K562 (cell line): ENCODE measurements around the gene UBA7. TPM values are rescaled to one million over a fixed set of nuclear protein-coding genes. Genes with fewer than 3 reads are reported as not detected.
"Not testable (repeated sequence)": the region's sequence is repeated elsewhere in the genome, so short reads cannot be mapped to it uniquely, and the experiment has no call there.

Experiments used
- ATAC-seq: fragments of 200-7000 bp; cut with Tn5 transposase; 3 replicates; pipeline ENCODE4 v1.9.1; 2020; ENCODE audit warnings: moderate library complexity
- BruUV-seq: library from RNA; stranded (reverse); fragments of 400-500 nt; replicated peaks from 2 replicates; lab custom pipeline; 2021; lab: Mats Ljungman, UMichigan
- CTCF ChIA-PET: fragments of 300-600 bp; formaldehyde crosslinking; extraction: SDS; loops from one replicate; lab custom pipeline; 2021; ENCODE audit warnings: low intra/inter-chr PET ratio; lab: Yijun Ruan, JAX
- POLR2A ChIA-PET: fragments of 300-600, 350-650 bp; sonication (Branson Sonifier 250); formaldehyde crosslinking; extraction: SDS; loops from one replicate; lab custom pipeline; 2021; ENCODE audit warnings: antibody characterized with exemption, inconsistent platforms; lab: Yijun Ruan, JAX
- DNase-seq, 4 experiments: peaks; one replicate each; pipeline versions ENCODE4 v3.0.0 to v3.0.0-alpha.2; 2011 to 2018; ENCODE audit warnings: low spot score in 3 of 4, mixed read lengths in 3 of 4; ENCODE audit errors: extremely low read depth in 1 of 4
- FAIRE-seq: peaks from 2 replicates; lab custom pipeline; 2011; peaks lifted over from hg19 to GRCh38; lab: Jason Lieb, UNC
- H2AFZ ChIP-seq: 2 replicates; pipeline ENCODE4 v1.6.0; 2011; ENCODE audit warnings: low read depth, low read length, control low read depth, inconsistent platforms
- H3K27ac ChIP-seq: fragments of 200-600 bp; 3 replicates; pipeline ENCODE4 v1.8.0; 2011; ENCODE audit warnings: low read depth, mild to moderate bottlenecking, control low read depth, inconsistent platforms, low read length, moderate library complexity, mixed read lengths; ENCODE audit errors: extremely low read depth
- H3K27me3 ChIP-seq, 2 experiments: fragments of 300-600 bp in 1 of 2; 2 replicates in 1 of 2; 3 replicates in 1 of 2; pipeline versions ENCODE4 v1.6.0 to v1.8.0; 2011; ENCODE audit warnings: inconsistent platforms in 2 of 2, low read length in 2 of 2, mild to moderate bottlenecking in 1 of 2, mixed read lengths in 1 of 2, moderate library complexity in 1 of 2; ENCODE audit not compliant: control insufficient read depth in 2 of 2, insufficient read depth in 2 of 2
- H3K36me3 ChIP-seq: fragments of 300-600 bp; 3 replicates; pipeline ENCODE4 v1.8.0; 2011; ENCODE audit warnings: mild to moderate bottlenecking, low read length, inconsistent platforms; ENCODE audit not compliant: control insufficient read depth, insufficient read depth
- H3K4me1 ChIP-seq, 2 experiments: fragments of 200-600 bp in 1 of 2; replicated peaks in 1 of 2; 2 replicates in 1 of 2; 3 replicates in 1 of 2; pipeline versions ENCODE4 v1.5.1 to v1.8.0; 2011; ENCODE audit warnings: inconsistent platforms in 2 of 2, low read length in 2 of 2, mild to moderate bottlenecking in 1 of 2, mixed read lengths in 1 of 2, moderate library complexity in 1 of 2; ENCODE audit not compliant: control insufficient read depth in 2 of 2, insufficient read depth in 2 of 2
- H3K4me2 ChIP-seq: 2 replicates; pipeline ENCODE4 v1.6.1; 2011; ENCODE audit warnings: low read length, control low read depth, inconsistent platforms, mixed read lengths; ENCODE audit not compliant: insufficient read depth
- H3K4me3 ChIP-seq: fragments of 200-600 bp; sonication (generic), shearing (Covaris generic); 2 replicates; pipeline ENCODE4 v1.5.1; 2016; ENCODE audit warnings: control low read depth, inconsistent platforms
- H3K79me2 ChIP-seq: fragments of 200-600 bp; 3 replicates; pipeline ENCODE4 v1.8.0; 2011; ENCODE audit warnings: low read length, inconsistent platforms; ENCODE audit not compliant: control insufficient read depth, insufficient read depth
- H3K9ac ChIP-seq, 2 experiments: 2 replicates each; pipeline versions ENCODE4 v1.6.0 to v1.6.1; 2011; ENCODE audit warnings: low read depth in 2 of 2, low read length in 2 of 2, control low read depth in 1 of 2, inconsistent platforms in 1 of 2, mild to moderate bottlenecking in 1 of 2, mixed read lengths in 1 of 2; ENCODE audit not compliant: insufficient read depth in 1 of 2
- H3K9me1 ChIP-seq: one replicate; pipeline ENCODE4 v1.6.0; 2011; ENCODE audit warnings: inconsistent platforms, mild to moderate bottlenecking, low read length, moderate library complexity; ENCODE audit not compliant: control insufficient read depth, insufficient read depth
- H3K9me3 ChIP-seq: replicated peaks from 2 replicates; pipeline ENCODE4 v1.5.1; 2011; ENCODE audit warnings: low read depth, low read length, inconsistent platforms; ENCODE audit not compliant: control insufficient read depth, insufficient read depth
- H4K20me1 ChIP-seq: replicated peaks from 2 replicates; pipeline ENCODE4 v1.6.1; 2011; ENCODE audit warnings: low read length, inconsistent platforms, mixed read lengths; ENCODE audit not compliant: control insufficient read depth, insufficient read depth
- C11orf30 ChIP-seq: fragments of 450-650 bp; IDR thresholded peaks from 2 replicates; pipeline ENCODE4 v1.6.1; 2016; ENCODE audit warnings: low read depth, mild to moderate bottlenecking
- ZNF143 ChIP-seq: sonication (generic); formaldehyde crosslinking; IDR thresholded peaks from 2 replicates; pipeline ENCODE4 v1.9.0; 2022; ENCODE audit warnings: mild to moderate bottlenecking, missing genetic modification reagents
- ZNF316 ChIP-seq: fragments of 450-650 bp; IDR thresholded peaks from 2 replicates; pipeline ENCODE4 v1.6.1; 2016
- WGBS: fragments of 100-300 bp; shearing (Covaris generic); methylation state at CpG from one replicate; pipeline ENCODE4 v1.1.6; 2016; ENCODE audit warnings: low coverage, mixed read lengths; ENCODE audit not compliant: insufficient coverage; ENCODE audit errors: missing lambda C conversion rate; 5-methylcytosine and 5-hydroxymethylcytosine counted together
- in situ Hi-C: fragments of 300-500 bp; cut with MboI; formaldehyde crosslinking; loops from 4 replicates; pipeline ENCODE4 v1.15.0; 2018; ENCODE audit warnings: inconsistent platforms, mixed read lengths
- intact Hi-C: fragments of 100-400 bp; cut with micrococcal nuclease; formaldehyde crosslinking; loops from 2 replicates; pipeline ENCODE4 v1.14.2; 2022
- polyA plus RNA-seq, 8 experiments: library from polyadenylated mRNA; depleted of rRNA in 4 of 8; stranded (reverse) in 5 of 8; unstranded in 3 of 8; fragments of >200 nt; fragmentation: Nextera tagmentation in 2 of 8; fragmentation: Illumina TruSeq in 1 of 8; extraction: Ambion mirVana in 2 of 8; extraction: Trizol in 1 of 8; gene quantifications; 2 replicates each; pipeline versions ENCODE4 v1.2.1 to v1.2.3, GENCODE V29; 2011 to 2014; ENCODE audit warnings: inconsistent platforms in 1 of 8, missing spikeins in 1 of 8
- total RNA-seq, 7 experiments: library from RNA; depleted of rRNA in 6 of 7; stranded (reverse); fragments of >200 nt in 6 of 7; fragmentation: Illumina TruSeq in 2 of 7; extraction: Trizol in 2 of 7; gene quantifications; 2 replicates each; pipeline versions ENCODE4 v1.2.1 to v1.2.3, GENCODE V29; 2011 to 2021; ENCODE audit warnings: low replicate concordance in 1 of 7

Gene UBA7
- total and polyA plus RNA-seq, 9 of the 15 experiments (the other 6 are each of a cell fraction or from before 2014, with no cell fraction given) = 0.17 to 3.3 (median 2.0) TPM

- POLR2A ChIA-PET = interaction anchor here (0.6 to 1.5 kb wide), 3 partner anchors 8 to 15 kb away, joined by 3 read pairs; no protein-coding TSS in a partner anchor
- CTCF ChIA-PET, H4K20me1 ChIP-seq: not testable (repeated sequence)
Observed at GRCh38 chr3:49823131-49823530, 9.4 kb upstream of the UBA7 start.

GRCh38 chr3:49812916-49813496 is 747 bp downstream of the UBA7 start:
- DNase-seq = no peak
- H3K36me3 ChIP-seq = no peaks in the 10 kb centered on the region
- H3K79me2 ChIP-seq = no peaks in the 10 kb centered on the region
- no peak overlapping the region for H3K27ac ChIP-seq
- WGBS = 64% methylated on average over 8 of the region's 9 CpGs
- no peak for TF ChIP-seq ZNF143 (CRISPR knock-in tag)
- peak overlapping the region; percentile 43; the same call in 1 of the 2 replicates for H3K4me2 ChIP-seq
- peak; percentile 32 for ATAC-seq
- H3K9me1 ChIP-seq = no peaks in the 10 kb centered on the region
- peak overlapping the region in 1 of 2 experiments; percentile 55; a peak in 2 of 4 replicates for H3K9ac ChIP-seq
- no peaks in the 10 kb centered on the region for H3K9me3 ChIP-seq
- H2AFZ ChIP-seq = peak overlapping the region; percentile 88; the same call in 1 of the 2 replicates
- ChIA-PET CTCF (no interaction called here), POLR2A (interaction anchor here (0.6 to 2.1 kb wide), 5 partner anchors 9 to 1412 kb away, joined by 3 to 10 read pairs (median 3); partner anchors contain the start of gene INKA1)
- no peak for FAIRE-seq
- in situ Hi-C loops = no loop called here
- H3K27me3 ChIP-seq = no peaks in the 10 kb centered on the region
- BruUV-seq = no TSS peak
- no peaks in the 10 kb centered on the region for H4K20me1 ChIP-seq
- H3K4me1 ChIP-seq = peaks cover 0 to 17% of the 10 kb centered on the region in 2 experiments; a peak in 3 of 5 replicates
- H3K4me3 ChIP-seq = no peak overlapping the region
- intact Hi-C loops = no loop called here

More at GRCh38 chr3:49823131-49823530, 9.4 kb upstream of the UBA7 start:
- BruUV-seq, H2AFZ ChIP-seq, H3K4me1 ChIP-seq, H3K4me3 ChIP-seq, H3K9me1 ChIP-seq, H3K27ac ChIP-seq, H3K36me3 ChIP-seq, ATAC-seq, H3K4me2 ChIP-seq, H3K27me3 ChIP-seq, H3K9ac ChIP-seq, FAIRE-seq, in situ Hi-C loops, H3K79me2 ChIP-seq, DNase-seq, intact Hi-C loops, H3K9me3 ChIP-seq: not testable (repeated sequence)
- TF ChIP-seq C11orf30 = peak; percentile 53; the same call in 1 of the 2 replicates
- peak; percentile 89 for TF ChIP-seq ZNF316
- WGBS = 20% methylated on average over 1 of the region's 3 CpGs
